Dedifferentiated amniotic fluid mesenchymal stem cell (primary cell): Measurements from ENCODE around the gene UGT1A9.
A peak's percentile ranks its signal among the peaks of the same experiment; 100 is the strongest.

ENCODE experiments used
- DNase-seq: peaks from one replicate; pipeline ENCODE4 v3.0.0-alpha.2; 2016; ENCODE audit errors: extremely low spot score

UGT1A9 gene

DNA sequence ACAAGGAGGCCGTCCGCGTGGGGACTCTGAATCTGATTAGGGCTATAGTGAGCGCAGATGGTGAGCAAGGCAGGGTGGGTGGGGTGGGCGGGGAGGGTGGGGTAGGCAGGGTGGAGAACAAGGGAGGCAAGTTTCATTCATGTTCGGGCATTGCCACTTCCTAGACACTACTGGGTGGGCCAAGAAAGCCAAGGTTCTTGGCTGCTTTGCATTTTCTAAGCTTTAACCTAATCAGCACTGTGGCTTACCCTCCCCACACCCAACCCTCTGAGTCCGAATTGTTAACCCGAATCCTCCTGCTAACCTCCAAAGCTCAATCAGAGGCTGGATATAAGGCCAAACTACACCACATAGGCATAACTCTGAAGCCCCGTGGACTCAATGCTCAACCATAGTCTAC is 124.6 kb downstream of the UGT1A9 start:
- no peak for DNase-seq

DNA sequence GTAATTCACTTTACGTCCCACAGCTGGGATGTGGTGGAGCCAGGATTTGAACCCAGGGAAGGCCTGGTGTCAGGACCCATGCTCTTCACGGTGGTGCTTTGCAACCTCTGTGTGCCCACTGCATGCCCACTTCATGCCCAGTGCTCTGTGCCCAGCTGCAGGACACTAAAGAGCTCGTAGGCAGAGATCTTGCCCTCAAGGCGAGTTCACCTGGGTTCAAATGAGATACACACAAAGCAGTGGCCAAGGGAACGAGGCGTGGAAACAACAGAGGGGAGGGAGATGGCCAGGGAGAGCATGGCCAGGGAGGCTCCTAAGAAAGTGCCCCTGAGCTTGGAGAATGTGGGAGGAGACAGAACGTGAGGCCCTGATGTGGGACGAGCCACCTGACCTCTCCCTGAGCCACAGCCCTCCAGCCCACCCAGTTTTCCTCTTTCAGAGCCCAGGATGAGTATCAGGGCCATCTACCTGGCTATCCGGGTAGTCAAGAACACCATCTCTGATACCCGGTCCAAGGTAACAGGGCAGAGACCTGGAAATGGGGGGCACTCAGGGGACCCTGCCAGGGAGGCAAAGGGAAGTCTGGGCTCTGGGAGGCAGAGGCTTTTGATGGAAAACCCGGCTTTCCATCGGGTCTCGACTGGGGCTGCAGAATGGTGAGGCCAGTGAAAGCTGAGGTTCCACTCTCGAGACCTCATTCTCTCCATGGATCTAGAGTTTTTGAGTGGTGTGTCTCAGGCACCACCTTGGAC is 126.8 kb downstream of the UGT1A9 start:
- no peak for DNase-seq

DNA sequence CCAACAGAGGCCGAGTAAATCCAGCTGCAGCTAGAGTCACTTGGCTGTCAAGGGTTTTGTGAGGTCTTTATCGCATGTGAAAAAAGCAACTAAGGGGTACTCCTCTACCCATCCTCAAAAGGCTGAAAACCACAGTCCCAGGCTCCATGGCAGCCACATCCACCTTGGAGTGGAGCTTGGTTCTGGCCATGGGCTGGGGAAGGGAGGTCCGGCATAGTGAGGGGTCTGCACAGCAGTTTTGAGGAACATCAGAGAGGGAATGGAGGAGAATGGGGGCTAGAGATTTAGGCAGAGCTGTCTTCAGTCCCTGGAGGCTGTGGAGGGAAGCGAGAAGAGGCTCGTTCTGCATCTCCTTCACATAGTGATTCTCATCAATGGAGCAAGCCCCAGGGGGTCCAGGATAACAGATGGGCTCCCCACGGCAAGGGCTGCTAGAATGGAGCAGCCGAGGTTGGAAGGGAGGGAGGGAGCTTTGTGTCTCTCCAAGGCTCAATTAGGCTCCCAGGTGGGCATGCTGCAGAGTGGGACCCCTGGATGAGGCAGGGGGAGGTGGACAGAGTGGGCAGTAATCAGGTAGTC is 127.5 kb downstream of the UGT1A9 start:
- no peak for DNase-seq

DNA sequence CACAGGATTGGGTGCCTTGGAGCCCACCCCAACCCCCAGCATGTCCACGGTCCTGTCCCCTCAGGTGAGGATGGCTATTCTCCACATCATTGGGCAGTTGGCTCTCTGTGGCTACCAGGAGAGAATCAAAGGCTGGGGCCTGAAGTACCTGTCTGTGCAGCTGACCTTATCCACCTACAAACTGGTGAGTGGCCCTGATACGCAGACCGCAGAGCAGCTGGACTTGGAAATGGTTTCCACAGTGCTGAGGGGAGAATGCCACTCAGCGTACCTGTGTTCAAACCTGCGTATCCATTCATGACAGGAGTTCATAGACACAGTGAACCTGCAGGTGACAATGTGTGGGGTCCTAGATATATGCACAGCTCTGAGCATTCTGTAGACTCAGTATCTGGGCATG is 128.0 kb downstream of the UGT1A9 start:
- DNase-seq, result no peak

DNA sequence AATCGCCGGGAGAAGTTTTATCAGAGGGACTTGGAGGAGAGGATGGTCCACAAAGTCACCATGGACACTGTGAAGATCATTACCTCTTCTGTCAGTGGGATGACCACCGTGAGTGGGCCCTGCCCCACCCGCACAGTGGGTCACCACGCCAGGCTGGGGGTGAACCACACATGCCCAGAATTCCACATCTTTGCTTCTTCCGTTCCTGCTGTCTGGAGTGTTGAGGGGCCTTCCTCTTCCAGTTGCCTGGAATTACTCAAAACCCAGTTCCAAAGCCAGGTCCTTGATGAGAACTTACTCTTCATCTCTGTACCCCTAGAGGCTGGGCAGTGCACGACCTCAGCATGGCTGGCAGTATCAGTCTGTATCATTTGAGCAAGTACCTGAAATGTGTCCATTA is 128.5 kb downstream of the UGT1A9 start:
- no peak for DNase-seq

DNA sequence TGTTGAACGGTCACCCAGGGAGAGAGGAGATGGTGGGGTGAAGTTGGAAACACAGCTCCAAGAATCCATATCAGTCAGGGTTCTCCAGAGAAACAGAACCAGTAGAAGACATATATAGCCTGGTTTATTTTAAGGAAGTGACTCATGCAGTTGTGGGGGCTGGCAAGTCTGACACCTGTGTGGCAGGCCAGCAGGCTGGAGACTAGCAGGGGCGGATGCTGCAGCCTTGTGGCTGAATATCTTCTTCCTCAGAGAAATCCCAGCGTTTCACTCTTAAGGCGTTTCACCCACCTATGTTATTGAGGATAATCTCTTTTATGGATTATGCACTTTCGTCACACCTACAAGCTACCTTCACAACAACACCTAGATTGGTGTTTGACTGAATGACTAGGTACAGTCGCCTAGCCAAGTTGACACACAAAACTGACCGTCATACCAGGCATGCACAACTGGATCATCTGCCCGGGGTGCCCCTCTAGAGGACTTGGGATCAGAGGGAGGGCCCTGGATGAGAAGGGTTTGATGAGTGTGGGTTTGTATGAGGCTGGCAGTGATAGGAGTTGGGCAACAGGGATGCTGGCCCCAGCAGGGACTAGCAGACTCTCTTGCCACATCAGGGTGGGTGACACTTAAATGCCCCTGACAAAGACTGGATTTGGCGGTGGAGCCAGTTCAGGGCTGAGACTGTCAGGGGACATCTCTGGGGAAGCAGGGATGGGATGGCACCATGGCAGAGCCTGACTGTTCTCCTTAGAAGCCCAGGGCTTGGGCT is 129.8 kb downstream of the UGT1A9 start:
- DNase-seq, result no peak

DNA sequence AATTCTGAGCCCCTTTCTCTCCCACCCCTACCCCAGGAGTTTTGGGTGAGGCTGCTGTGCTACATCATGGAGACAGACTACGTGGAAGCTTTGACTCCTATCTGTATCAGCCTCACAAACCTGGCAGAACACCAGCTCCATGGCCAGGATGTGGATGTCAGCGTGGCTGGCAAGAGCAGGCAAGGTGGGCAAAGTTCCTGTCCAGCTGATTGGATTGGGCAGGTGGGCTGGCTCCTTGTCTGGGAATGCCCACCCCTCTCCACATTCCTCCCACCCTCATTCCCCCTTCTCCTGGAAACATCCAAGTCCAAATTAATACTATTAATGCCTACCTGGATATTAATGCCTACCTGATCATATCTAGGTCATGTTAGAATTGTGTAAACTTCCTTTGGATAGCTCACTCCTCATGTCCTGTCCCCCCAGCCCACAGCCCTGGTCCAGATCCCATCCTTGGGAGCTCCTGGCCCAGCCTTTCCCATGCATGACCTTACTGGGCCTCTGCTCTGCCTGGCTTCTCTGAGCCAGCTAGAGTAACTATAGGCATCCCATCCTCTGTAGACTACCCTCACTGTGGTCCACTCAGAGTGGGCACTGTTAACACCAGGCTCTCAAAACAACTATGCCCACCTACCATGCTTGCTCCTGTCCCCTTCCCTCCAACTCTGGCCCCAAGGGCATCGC is 130.6 kb downstream of the UGT1A9 start:
- no peak for DNase-seq

DNA sequence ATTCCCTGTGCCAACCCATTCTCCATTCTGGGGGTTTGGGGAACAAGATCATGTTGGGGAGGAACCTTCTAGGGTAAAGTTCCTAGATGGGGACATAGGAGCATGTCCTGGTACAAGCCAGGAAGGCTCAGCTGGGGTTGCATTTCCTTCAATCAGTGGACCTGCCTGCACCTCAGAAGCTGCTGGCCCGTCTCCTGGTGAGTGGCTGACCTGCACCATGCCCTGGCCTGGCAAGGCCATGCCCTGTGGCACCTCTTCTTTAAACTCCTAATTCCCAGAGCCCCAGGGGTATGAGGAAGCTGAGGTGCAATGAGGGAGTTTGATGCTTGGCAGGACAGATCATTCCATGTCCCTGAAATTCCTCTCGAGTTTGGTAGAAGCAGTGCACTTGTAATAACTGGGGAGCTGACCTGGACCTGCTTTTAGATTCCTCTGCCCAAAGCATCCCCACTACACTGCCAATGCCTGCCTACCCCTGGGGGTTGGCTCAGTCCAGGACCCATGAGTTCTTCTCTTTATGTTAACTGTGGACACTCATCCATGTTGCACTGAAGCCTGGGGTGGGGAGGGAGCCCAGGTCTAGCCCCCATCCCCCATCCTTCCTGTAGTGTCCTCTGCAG is 131.7 kb downstream of the UGT1A9 start:
- no peak for DNase-seq

DNA sequence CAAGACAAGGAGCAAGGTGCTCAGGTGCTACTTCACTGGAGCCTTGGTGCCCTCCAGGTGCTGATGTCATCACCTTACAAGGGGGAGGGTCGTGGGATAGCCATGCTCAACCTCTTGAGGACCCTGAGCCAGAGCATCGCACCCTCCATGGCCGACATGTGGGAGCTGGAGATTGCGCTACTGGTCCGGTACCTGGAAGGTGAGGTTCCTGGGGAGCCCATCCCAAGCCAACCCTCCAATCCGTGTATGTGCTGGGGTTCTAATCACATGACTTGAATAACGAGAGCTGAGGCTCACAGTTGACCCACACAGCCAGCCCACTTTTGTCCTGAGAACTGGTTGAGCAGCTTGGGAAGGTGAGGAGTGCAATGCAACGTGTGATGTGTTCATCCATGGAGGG is 132.3 kb downstream of the UGT1A9 start:
- DNase-seq, result no peak

DNA sequence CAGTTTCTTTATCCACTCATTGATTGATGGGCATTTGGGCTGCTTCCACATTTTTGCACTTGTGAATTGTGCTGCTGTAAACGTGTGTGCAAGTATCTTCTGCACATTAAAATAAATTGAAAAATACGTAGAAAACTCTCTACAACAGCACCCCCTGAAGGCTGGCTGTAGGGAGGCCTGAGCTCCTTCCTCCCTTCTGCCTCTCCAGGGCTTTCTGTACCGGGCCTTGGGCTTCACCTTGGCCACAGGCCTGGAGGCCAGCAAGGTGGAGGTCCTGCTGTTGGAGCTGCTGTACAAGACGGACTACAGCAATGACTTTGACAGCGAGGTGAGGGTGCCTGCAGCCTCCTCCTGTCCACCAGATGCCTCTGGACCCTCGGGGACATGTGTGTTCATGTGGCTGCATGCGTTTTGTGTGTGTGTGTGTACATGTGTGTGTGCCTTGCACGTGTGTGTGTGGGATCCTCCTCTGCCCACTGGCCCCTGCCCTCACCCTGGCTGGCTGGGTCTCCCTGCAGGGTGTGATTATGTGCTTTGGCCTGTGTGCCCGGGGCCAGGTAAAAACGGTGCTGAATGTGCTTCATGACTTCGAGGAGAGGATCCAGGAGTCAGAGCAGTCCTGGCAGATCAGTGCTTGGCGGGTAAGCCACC is 135.6 kb downstream of the UGT1A9 start:
- no peak for DNase-seq

DNA sequence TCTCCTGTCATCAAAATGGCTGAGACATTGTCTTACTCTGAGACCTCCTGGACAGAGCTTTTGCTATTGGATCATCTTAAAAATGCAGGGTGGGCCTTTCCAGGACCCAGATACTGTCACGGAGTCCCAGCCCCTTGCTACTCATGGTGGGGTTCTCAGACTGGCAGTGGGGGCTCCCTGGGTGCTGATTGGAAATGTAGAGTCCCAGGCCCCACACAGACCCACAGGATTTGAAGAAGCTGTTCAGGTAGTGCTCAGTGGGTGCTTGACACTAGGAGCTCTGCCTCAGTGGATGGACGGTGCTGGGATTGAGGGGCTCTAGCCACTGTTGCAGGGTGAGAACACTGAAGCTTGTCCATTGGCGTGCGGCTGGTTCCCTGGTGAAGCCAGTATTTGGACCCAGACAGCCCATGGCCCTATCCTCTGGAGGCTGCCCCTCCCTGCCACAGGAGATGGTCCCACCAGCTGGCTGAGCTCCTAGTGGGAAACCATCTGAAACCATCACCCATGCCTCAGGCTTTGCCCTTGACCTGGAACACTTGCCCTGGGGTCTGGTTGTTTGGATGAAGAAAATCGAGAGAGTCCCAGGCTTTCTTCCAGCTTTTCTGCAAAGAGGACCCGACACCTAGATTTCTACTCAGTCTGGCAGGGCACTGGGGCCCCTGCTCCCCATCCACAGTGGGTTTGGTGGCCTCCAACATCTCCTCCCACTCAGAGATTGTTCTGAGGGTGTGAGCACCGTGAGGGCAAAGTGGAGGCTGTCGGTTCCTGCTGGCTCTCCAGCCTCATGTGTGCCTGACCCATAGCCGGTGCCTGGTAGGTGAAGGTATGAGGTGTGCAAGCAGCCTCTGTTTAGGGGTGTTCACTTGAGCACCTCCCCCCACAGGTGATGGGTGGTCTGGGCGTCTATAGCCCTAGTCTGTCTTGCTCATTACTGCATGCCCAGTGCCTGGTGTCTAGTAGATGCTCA is 136.6 kb downstream of the UGT1A9 start:
- no peak for DNase-seq

DNA sequence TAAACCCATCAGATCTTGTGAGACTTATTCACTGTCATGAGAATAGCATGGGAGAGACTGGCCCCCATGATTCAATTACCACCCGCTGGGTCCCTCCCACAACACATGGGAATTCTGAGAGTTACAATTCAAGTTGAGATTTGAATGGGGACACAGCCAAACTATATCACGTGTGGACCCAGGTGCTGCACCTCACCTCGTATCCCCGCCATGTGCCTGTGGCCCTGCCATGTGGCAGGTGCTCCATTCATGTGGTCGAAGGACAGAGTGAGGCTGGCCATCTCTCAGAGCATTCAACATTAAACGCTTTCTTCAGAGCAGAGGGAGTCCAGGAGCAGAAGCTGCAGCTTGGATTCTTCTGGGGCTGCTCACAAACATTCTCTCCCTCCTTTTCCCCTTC is 138.7 kb downstream of the UGT1A9 start:
- no peak for DNase-seq

DNA sequence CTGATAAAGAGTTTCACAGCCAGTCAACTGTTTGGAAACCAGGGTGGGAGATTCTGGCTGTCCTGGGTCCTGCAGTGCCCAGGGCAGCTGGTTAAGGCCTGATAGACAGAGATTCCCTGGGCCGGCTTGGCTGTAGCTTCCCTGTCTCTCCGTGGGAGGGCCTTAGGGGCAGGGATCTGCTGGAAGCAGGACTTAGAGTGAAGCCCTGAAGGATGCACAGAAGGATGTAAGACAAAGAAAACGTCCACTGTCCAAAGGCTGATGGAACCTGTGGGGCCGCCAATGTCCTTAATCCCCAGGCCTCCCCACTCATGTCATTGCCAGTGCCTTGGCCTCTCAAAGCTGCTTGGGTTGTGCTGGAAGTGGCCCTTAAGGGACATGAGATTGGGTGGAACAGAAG is 139.4 kb downstream of the UGT1A9 start:
- DNase-seq, result no peak

DNA sequence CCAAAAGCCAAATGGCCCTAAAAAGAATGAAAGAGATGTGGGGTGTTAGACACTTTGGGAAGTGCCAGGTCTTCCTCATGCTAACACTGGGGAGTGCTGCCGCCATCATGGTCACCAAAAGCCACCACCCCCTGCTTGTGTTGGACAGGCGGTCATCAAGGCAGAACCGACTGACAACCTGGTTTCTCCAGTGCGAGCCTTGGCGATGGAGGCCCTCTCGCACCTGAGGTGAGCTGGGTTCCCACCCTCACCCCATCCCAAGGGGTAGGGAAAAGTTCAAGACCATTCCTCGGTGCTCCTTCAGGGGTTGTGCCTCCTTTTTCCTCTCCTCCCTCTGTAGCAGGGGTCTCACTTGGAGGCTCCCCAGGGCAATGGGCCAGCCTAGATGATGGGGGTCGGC is 140.0 kb downstream of the UGT1A9 start:
- DNase-seq, result no peak

DNA sequence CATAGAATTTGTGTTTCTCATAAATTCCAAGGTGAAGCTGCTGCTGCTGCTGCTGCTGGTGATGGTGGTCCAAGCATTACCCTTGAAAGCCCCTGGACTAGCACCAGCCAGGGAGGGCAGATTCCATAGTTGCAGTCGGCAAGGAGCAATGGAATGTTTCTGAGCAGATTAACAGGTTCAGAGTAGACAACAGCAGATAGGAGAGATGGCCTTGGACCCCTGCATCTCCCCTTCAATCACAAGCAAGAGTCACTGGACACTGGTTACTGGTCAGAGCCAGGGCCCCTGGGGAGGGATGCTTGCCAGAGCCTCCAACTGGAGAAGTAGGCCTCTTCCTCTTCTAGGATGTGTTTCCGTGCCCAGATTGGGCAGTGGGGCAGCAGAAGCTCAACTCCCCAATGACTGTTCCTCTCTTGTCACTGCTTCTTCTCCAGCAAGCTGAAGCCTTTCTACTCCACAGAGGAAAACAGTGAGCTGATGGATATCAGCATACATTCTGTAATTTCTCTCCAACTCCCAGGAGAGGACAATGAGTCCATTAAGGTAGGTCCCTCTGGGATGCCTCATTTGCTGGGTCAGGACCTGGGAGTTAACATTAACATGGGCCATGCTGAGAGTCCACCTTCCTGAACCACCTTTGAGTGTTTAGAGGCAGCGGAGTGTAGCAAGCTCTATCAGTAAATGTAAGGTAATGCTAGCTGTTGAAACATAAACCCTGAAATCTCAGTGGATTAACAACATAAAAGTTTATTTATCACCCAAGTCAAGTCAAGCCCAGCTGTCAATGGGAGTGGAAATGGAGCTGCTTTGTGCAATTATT is 141.7 kb downstream of the UGT1A9 start:
- DNase-seq, result no peak

DNA sequence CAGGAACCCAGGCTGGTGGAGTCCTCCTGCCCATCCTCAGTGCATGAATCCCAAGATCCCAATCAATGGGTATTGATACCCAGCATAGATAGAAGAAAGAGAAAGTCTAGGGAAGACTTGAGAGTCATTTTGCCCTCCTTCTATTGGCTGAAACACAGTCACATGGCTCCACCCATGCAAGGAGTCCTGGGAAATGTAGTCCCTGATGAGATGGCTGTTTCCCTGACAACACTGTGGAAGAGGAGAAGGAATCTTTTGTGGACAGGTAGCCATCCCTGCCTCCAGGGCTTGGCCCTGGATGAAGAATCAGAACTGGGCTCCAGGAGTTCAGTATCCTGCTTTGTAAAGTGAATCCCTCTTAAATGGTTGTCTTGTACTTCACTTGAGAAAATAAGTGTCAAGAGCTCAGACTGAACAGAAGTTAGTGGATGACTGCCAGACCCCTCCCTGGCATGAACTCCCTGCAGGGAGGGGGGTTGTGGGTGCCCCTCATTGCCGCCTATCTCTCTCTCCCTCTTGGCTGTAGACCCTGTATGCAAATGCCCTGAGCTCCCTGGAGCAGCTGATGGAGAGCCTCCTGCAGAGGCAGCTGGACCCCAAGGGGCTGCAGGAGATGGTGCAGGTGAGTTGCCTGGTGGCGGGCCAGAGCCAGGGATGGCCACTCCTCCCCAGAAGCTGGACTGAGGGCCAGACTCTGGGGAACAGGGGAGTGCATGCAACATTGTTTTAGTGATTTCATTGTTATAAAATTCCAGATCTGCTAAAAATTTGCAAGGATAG is 142.5 kb downstream of the UGT1A9 start:
- DNase-seq, result no peak

DNA sequence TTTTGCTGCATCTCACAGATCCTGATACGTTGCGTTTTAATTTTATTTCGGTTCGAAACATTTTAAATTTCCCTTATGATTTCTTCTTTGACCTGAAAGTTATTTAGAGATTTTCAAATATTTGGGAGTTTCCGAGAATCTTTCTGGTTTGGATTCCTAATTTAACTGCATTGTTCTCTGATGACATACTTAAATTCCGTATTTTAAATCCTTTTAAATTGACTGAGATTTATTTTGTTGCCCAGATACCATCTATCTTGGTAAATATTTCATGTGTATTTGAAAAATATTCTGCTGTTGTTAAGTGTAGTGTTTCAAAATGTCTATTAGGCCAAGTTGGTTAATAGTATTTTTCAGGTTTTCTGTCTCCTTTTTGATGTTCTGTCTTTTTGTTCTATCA is 144.2 kb downstream of the UGT1A9 start:
- DNase-seq, result peak; percentile 88

DNA sequence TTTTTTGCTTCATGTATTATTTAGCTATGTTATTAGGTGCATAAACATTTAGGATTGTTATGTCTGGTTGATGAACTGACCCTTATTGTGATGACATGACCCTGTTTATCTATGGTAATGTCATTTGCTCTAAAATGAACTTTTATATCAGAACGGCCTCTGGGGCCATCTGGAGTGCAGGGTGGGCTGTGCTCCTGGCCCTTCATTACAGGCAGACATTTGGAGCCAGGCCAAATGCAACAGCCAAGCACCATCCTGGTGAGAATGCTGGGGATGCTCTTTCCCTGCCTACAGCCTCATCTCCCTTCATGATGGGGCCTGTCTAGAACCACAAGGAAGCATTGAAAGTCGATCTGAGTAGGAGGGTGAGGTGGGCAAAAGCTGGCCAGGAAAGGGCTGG is 144.6 kb downstream of the UGT1A9 start:
- no peak for DNase-seq

DNA sequence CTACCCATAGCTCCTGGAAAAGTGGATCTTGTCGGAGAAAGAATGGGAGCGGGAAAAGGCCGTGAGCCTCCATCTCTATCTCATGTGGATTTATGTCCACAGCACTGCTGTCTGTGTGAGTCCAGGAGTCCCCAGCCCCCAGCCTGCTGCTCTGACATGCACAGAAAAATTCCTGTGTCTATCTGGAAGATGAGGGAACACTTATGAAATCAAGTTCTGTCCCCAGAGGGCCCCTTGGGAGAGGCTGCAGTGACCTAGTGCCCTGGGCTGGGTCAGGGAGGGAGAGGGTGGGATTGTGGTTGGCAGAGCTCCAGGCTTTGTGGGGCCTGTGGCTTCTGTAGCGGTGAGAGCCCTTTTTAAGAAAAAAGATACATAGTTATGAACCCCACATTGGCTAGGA is 145.1 kb downstream of the UGT1A9 start:
- no peak for DNase-seq
